Esophagus squamous epithelium (tissue), 4 donors: ENCODE results near the gene RAB43.
"Not testable (repeated sequence)": the region's sequence is repeated elsewhere in the genome, so short reads cannot be mapped to it uniquely, and the experiment has no call there.

Source experiments
- POLR2A ChIP-seq, 4 donors: fragments of 450-650 bp; IDR thresholded peaks; one replicate each; pipeline ENCODE4 v1.6.1; 2017; ENCODE audit warnings: antibody characterized with exemption in 4 of 4, mild to moderate bottlenecking in 4 of 4, moderate library complexity in 3 of 4
- TF ChIP-seq, protein P1 (sequence below), 6 experiments: fragments of 450-650 bp in 4 of 6; fragments of 200-600 bp in 2 of 6; sonication (generic) in 2 of 6; IDR thresholded peaks; one replicate each; pipeline ENCODE4 v1.5.1; 2016 to 2019; ENCODE audit warnings: antibody characterized with exemption in 6 of 6, mild to moderate bottlenecking in 4 of 6, moderate library complexity in 4 of 6

DNA sequence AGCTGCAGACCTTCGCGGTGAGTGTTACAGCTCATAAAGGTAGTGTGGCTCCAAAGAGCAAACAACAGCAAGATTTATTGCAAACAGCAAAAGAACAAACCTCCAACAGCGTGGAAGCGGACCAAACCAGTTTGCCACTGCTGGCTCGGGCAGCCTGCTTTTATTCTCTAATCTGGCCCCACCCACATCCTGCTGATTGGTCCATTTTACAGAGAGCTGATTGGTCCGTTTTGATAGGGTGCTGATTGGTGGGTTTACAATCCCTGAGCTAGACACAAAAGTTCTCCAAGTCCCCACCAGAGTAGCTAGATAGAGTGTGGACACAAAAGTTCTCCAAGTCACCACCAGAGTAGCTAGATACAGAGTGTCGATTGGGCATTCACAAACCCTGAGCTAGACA lies 53.9 kb downstream of the RAB43 start:
- TF ChIP-seq, protein P1, sequence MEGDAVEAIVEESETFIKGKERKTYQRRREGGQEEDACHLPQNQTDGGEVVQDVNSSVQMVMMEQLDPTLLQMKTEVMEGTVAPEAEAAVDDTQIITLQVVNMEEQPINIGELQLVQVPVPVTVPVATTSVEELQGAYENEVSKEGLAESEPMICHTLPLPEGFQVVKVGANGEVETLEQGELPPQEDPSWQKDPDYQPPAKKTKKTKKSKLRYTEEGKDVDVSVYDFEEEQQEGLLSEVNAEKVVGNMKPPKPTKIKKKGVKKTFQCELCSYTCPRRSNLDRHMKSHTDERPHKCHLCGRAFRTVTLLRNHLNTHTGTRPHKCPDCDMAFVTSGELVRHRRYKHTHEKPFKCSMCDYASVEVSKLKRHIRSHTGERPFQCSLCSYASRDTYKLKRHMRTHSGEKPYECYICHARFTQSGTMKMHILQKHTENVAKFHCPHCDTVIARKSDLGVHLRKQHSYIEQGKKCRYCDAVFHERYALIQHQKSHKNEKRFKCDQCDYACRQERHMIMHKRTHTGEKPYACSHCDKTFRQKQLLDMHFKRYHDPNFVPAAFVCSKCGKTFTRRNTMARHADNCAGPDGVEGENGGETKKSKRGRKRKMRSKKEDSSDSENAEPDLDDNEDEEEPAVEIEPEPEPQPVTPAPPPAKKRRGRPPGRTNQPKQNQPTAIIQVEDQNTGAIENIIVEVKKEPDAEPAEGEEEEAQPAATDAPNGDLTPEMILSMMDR (IDR thresholded peaks at IDR 0.05): peak in 1 of 6 experiments; percentile 5
- not testable (repeated sequence) for TF ChIP-seq POLR2A (IDR thresholded peaks at IDR 0.05)
